Esophagus squamous epithelium (tissue), 5 donors: ENCODE measurements around the gene WDR46. TPM values are rescaled to one million over a fixed set of nuclear protein-coding genes. Genes with fewer than 3 reads are reported as not detected.
A peak's percentile ranks its signal among the peaks of the same experiment; 100 is the strongest.

ENCODE experiments used
- DNase-seq: peaks from one replicate; lab custom pipeline; 2025; lab: John Stamatoyannopoulos, UW
- H3K27ac ChIP-seq, 4 donors: fragments of 200-600 bp; sonication (generic); one replicate each; pipeline ENCODE4 v1.5.1; 2016 to 2019; ENCODE audit warnings: mild to moderate bottlenecking in 1 of 4
- H3K27me3 ChIP-seq, 4 donors: fragments of 200-600 bp; sonication (generic); 1 replicate in 3 of 4; 2 replicates in 1 of 4; pipeline versions ENCODE4 v1.5.1 to v1.6.0; 2017 to 2021; ENCODE audit warnings: antibody characterized with exemption in 1 of 4
- H3K36me3 ChIP-seq, 3 donors: fragments of 200-600 bp; sonication (generic); one replicate each; pipeline ENCODE4 v1.5.1; 2016 to 2019
- H3K4me1 ChIP-seq, 3 donors: fragments of 200-600 bp; sonication (generic); one replicate each; pipeline ENCODE4 v1.5.1; 2017 to 2019
- H3K4me3 ChIP-seq, 4 donors: fragments of 200-600 bp; sonication (generic); 1 replicate in 3 of 4; 2 replicates in 1 of 4; pipeline ENCODE4 v1.5.1; 2016 to 2019; ENCODE audit warnings: mild to moderate bottlenecking in 2 of 4, moderate library complexity in 1 of 4
- H3K9me3 ChIP-seq, 3 donors: fragments of 200-600 bp; sonication (generic); one replicate each; pipeline ENCODE4 v1.5.1; 2016 to 2019
- CTCF ChIP-seq, 6 experiments: fragments of 450-650 bp in 4 of 6; fragments of 200-600 bp in 2 of 6; sonication (generic) in 2 of 6; IDR thresholded peaks; one replicate each; pipeline ENCODE4 v1.5.1; 2016 to 2019; ENCODE audit warnings: antibody characterized with exemption in 6 of 6, mild to moderate bottlenecking in 4 of 6, moderate library complexity in 4 of 6
- POLR2A ChIP-seq, 4 donors: fragments of 450-650 bp; IDR thresholded peaks; one replicate each; pipeline ENCODE4 v1.6.1; 2017; ENCODE audit warnings: antibody characterized with exemption in 4 of 4, mild to moderate bottlenecking in 4 of 4, moderate library complexity in 3 of 4
- WGBS, 2 donors: methylation state at CpG; one replicate each; pipeline ENCODE4 v1.1.5; 2018; 5-methylcytosine and 5-hydroxymethylcytosine counted together
- intact Hi-C: fragments of 100-400 bp; cut with DNase I; formaldehyde crosslinking; loops from one replicate; pipeline ENCODE4 v1.15.0; 2022
- total RNA-seq, 4 donors: library from RNA; depleted of rRNA; stranded (reverse); fragments of >200 nt; gene quantifications; one replicate each; pipeline ENCODE4 v1.1.0, GENCODE V29; 2016
- donor health status: DM: yes; HTN: yes; CAD: no.

WDR46 gene
- total RNA-seq, 4 donors from 2014 or later = 30.0 to 62.3 (median 55.6) TPM

GRCh38 chr6:33251395-33252012 is 37.5 kb downstream of the WDR46 start:
- Histone ChIP-seq H3K9me3 (no peaks in the 10 kb centered on the region), H3K4me3 (no peak overlapping the region), H3K36me3 (peaks cover 0 to 19% (median 0%) of the 10 kb centered on the region in 3 donors), H3K27me3 (no peaks in the 10 kb centered on the region), H3K4me1 (peaks cover 13 to 32% (median 23%) of the 10 kb centered on the region in 3 donors), H3K27ac (no peak overlapping the region)
- no peak for TF ChIP-seq POLR2A (IDR thresholded peaks at IDR 0.05)
- no peak for TF ChIP-seq CTCF (IDR thresholded peaks at IDR 0.05)
- intact Hi-C loops = no loop called here
- 73 to 75% methylated on average over 6 of the region's 6 CpGs for WGBS, 2 donors
- no peak for DNase-seq

GRCh38 chr6:33250731-33251130 is 38.3 kb downstream of the WDR46 start:
- Histone ChIP-seq H3K27me3 (peaks cover 0 to 3% (median 0%) of the 10 kb centered on the region in 4 donors), H3K4me3 (no peak overlapping the region), H3K9me3 (no peaks in the 10 kb centered on the region), H3K27ac (peak overlapping the region; percentile 92 to 99 (median 98)), H3K4me1 (peaks cover 13 to 32% (median 23%) of the 10 kb centered on the region in 3 donors), H3K36me3 (peaks cover 0 to 19% (median 0%) of the 10 kb centered on the region in 3 donors)
- TF ChIP-seq CTCF (IDR thresholded peaks at IDR 0.05) = no peak
- TF ChIP-seq POLR2A (IDR thresholded peaks at IDR 0.05) = no peak
- no peak for DNase-seq
- intact Hi-C loops = no loop called here
- 88 to 95% methylated on average over 13 of the region's 13 CpGs for WGBS, 2 donors

- peak overlapping the region; percentile 92 to 99 (median 98) for H3K27ac ChIP-seq
- no peak for TF ChIP-seq POLR2A (IDR thresholded peaks at IDR 0.05)
- no peak for TF ChIP-seq CTCF (IDR thresholded peaks at IDR 0.05)
- intact Hi-C loops = loop anchor here (5.0 kb wide), 2 partner anchors 88 to 128 kb away; no protein-coding TSS in a partner anchor
- H3K4me3 ChIP-seq = peak overlapping the region; percentile 38 to 74 (median 64)
- no peaks in the 10 kb centered on the region for H3K9me3 ChIP-seq
- H3K27me3 ChIP-seq = peaks cover 0 to 3% (median 0%) of the 10 kb centered on the region in 4 donors
- peaks cover 0 to 19% (median 0%) of the 10 kb centered on the region in 3 donors for H3K36me3 ChIP-seq
- peaks cover 13 to 32% (median 23%) of the 10 kb centered on the region in 3 donors for H3K4me1 ChIP-seq
- 9 to 11% methylated on average over 4 to 5 of the region's 15 CpGs for WGBS, 2 donors
- no peak for DNase-seq
Measured at GRCh38 chr6:33249732-33250630, 39.1 kb downstream of the WDR46 start.

- WGBS, 2 donors = 0 to 1% methylated on average over 28 to 35 of the region's 58 CpGs
- peak in 2 of 4 donors; percentile 79 to 85 for TF ChIP-seq POLR2A (IDR thresholded peaks at IDR 0.05)
- TF ChIP-seq CTCF (IDR thresholded peaks at IDR 0.05) = peak in 2 of 6 experiments; percentile 7 to 20
Measured at GRCh38 chr6:33248932-33249731, 39.9 kb downstream of the WDR46 start.

More at GRCh38 chr6:33248932-33249731, 39.9 kb downstream of the WDR46 start:
- Histone ChIP-seq H3K36me3 (peaks cover 0 to 19% (median 0%) of the 10 kb centered on the region in 3 donors), H3K9me3 (no peaks in the 10 kb centered on the region), H3K27ac (peak overlapping the region; percentile 92 to 99 (median 98)), H3K4me3 (peak overlapping the region; percentile 38 to 74 (median 64)), H3K27me3 (peaks cover 0 to 3% (median 0%) of the 10 kb centered on the region in 4 donors), H3K4me1 (peaks cover 13 to 32% (median 23%) of the 10 kb centered on the region in 3 donors)
- intact Hi-C loops = loop anchor here (5.0 kb wide), 2 partner anchors 87 to 127 kb away; no protein-coding TSS in a partner anchor
- peak; percentile 88 for DNase-seq
